AG20443 (cell line): Measurements from ENCODE around the gene PLEKHG3.

Experiments used
- DNase-seq: peaks from one replicate; pipeline ENCODE4 v3.0.0; 2012; ENCODE audit warnings: low spot score, mixed read lengths

PLEKHG3 gene

DNA sequence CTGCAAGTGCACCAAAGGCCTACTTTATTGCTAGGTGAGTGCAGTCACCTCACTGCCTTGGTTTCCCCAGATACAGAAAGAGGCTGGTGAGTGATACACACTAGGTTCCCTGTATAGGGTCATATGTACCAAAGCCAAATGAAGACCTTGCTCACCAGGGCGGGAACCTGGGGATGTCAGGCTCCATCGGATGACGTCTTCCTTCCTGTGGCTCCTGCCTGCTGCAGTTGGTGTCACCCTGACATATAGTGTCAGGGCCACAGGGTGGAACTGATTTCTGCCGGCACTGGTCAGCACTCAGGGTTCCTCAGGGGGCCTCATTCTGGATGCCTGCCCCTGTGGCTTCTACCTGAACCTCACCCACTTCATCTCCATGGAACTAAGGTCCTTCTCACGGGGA lies 43.1 kb downstream of the PLEKHG3 start:
- DNase-seq, result no peak

DNA sequence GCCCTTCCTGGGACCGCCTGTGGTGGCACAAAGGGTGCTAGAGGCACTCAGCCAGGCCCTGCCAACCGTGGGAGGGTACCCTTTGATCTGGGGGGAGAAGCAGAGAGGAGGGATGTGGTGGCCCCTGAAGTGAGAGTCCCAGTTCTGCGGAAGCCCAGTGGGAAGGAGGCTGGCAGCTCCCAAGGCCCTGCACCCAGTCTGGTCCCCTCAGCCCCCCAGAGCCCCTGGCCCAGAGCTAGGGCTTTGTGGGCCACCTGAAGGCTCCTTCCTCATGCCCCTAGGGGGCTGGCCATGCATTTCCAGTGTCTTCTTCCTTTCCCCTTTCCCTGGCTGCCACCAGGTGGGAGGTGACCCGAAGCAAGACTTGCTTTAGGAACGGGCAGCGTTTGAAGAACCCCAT lies 44.3 kb downstream of the PLEKHG3 start:
- no peak for DNase-seq

DNA sequence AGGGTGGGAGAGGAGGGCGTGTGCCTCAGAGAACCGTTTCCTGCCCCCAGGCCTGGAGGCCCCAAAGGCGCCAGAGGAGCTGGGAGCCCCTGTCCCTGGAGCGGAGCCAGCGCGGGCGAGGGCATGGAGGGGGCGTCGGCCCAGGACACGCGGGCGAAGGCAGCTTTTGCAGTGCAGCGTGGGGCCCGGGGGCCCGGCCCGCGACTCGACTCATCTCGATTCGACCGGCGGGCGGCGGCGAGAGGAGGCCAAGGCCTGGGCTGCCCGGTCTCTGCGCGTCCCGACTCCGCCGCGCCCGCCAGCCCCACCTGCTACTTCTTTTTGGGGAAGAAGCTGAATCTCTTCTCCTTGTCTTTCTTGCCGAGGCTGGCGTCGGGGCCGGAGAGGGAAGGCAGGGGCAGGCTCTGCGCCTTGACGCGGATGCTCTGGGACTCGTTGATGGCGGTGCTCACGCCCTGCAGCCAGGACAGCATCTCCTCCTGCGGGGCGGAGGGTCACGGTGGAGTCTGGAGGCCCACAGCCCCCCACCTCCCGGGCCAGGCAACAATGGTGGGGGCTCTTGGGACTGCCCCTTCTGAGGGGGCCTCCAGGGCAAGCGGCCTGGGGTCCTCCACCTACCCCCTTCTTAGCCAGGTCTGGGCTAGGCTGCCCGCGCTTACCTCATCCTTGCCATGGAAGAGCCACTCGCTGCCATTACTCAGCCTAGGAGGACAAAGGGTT lies 44.9 kb downstream of the PLEKHG3 start:
- no peak for DNase-seq

DNA sequence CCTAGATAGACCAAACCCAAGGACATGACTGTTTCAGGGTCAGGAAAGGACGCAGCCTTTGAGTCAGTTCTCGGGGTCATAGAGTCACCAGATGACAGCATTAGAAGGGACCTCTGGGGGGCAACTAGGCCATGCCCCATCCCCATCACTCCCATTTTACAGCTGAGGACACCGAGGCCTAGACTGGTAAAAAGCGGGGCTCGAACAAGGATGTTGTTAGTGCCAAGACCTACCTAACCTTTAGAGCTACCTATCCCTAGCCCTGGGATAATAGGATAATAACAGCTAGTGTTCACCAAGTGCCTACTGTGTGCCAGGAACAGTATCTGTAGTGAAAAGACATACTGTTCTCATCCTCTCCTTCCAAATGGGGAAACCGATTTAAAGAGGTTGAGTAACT lies 48.7 kb downstream of the PLEKHG3 start:
- no peak for DNase-seq

DNA sequence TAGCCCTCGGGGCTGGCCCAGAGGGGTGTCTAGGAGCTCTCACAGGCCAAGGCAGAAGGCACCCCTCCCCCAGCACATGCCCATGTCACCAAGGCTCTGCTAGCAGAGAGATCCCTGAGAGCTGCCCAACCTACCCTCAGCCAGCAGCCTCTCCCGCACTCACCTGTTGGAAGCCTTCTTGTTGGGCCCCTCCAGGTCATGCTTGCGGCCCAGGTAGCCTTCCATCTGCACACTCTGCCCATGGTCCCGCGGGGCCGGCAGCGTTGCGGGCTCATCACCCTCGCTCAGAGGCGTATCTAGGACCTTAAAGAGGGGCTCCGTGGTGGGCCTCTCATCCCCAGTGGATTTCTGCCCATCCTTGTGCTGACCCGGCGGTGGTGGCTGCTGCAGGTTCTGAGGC lies 49.1 kb downstream of the PLEKHG3 start:
- DNase-seq, result no peak

DNA sequence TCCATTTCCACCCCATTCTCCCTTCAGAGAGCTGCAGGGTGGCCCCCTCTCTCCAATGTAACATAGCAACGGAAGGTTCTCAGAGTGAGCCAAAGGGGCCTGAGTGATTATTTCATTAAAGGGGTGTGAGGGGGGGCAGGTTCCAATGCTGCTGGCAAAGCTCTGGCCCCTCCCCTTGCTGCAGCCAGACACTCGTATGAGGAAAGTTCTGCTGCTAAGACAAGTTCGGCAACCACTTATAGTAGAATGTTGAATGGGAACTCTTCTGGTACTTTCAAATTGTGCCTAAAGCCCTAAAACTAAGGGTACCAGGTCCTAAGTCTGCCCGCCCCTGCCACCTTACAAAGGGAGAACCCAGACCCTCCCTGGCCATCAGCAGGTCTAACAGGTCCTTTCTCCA lies 49.8 kb downstream of the PLEKHG3 start:
- no peak for DNase-seq

DNA sequence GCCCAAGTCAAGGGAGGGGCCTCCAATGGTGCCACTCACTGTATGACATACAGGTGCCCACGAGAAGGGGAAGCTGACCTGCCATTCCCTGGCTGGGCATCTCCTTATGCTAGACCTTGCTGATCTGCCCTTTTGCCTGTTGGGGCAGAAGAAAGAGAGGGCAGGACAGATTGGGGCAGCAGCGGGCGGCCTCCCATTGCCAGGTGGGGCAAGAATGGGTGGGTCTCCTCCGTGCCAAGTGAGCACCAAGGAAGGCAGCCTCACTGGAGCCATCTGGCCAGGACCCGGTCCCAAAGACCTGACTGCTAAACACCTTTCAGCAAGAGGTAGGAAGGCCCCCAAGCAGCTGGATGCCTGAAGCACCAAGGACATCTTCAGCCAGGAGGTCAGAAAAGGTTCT lies 50.5 kb downstream of the PLEKHG3 start:
- DNase-seq, result no peak

DNA sequence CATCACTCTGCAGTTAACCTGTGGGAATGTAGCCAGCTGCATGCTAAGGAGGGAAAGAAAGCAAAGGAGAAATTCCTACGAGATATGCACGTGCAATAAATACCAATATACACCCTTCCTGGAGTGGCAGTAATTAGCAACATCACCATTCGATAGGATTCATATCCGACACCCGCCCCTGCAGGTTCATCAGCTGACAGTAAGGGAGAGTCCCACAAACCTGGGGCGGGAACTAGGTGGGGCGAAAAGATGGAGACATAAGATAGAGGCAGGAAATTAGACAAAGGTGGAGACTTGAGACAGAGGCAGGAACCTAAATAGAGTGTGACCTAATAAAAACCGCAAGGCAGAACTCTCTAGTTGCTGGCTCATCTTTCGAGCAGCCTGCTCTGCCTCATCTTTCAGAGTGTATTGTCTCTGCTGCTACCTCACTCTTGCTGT lies 51.6 kb downstream of the PLEKHG3 start:
- DNase-seq, result peak; percentile 65

DNA sequence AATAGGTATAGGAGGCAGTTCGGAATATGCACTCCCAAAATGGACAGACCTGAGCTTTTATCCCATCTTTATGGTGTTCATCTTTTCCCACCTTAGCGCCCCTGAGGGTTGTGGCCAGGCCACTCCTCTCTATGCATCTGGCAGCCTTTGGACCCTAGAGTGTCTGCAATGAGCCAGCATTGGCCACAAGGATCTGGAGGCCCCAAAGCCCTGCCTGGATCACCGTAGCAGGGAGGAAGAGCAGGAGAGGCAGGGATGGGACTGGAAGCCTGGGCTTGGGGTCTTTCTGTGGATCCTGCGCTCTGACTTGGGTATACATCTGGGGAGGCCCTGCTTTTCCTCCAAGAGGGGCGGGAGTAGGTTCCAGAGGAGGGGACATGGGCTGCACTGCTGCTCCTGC lies 52.5 kb downstream of the PLEKHG3 start:
- DNase-seq, result no peak

DNA sequence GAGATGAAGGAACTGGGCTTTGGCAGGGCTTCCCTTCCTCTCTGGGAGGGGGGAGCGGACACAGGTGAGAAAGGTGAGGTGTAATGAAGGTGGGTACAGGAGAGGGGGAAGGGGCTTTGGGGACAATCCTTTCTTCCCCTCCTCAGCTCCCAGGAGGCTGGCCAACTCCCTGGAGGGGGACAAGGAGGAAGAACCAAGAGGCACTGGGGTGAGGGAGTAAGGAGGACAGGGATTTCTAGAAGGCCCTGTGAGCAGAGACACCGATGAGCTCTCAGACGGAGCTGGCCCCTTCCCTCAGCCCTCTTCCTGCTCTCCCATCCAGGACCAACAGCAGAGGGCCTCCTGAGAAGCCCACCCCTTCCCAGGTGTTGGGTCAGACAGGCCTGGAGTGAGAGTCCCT lies 53.4 kb downstream of the PLEKHG3 start:
- no peak for DNase-seq

DNA sequence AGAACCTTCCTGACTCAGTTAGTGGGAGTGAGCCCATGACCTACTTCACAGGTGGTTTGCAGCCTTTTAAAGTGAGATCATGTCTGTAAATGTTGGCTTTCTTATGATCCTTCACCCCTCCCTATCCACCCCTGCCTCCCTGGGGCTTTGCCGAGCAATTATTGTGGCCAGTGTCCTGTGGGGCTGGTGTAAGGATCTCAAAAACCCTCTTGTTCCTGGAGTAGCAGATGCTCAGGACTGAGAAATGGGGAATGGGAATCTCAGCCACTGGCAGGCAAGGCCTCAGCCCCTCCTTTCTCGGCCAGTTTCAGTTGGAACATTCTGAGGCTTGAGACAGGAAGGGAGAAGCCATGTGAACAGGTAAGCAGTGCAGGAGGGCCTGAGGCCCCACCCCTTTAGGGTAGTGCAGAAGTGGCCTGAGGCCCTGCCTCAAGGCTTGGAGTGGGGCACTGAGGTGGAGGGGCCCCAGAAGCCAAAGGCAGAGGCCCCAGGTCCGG lies 53.8 kb downstream of the PLEKHG3 start:
- DNase-seq, result no peak

DNA sequence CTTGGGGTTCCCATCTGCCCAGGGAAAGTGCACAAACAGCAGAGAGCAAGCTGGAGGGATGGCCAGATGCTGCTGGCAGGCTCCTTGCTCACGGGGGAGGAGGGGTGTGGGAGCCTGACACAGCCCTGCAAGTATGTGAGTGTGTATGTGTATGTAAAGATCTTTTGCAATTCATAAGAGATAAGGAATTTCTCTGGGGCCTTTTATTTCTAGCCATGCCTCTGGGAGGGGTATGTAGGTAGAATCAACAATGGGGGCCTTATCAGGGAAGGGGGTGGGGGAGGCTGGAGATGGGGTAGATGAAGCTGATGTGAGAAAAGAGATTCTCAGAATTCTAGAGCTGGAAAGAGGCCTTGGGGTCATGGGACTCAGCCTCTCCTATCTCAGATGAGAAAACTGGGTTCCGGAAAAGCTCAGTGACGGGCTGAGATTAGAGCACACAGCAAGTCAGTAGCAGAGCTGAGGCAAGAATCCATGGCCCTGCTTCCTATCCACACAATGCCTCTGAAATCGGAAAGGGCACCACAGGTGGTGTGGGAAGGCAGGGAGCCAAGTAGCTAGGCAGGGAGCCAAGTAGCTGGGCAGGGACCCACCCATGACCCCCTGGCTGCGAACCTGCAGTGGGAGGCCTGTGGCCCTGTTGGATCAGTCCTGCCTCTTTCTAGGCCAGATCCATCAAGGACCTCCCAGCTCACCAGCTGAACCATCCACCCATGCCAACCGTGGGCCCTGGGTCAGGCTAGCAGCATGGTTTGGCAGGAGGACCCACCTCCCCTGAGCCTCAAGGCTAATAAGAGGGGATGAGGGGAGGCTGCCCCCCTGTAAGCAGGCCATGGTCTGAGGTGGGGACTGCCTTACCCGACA lies 54.7 kb downstream of the PLEKHG3 start:
- peak; percentile 93 for DNase-seq

DNA sequence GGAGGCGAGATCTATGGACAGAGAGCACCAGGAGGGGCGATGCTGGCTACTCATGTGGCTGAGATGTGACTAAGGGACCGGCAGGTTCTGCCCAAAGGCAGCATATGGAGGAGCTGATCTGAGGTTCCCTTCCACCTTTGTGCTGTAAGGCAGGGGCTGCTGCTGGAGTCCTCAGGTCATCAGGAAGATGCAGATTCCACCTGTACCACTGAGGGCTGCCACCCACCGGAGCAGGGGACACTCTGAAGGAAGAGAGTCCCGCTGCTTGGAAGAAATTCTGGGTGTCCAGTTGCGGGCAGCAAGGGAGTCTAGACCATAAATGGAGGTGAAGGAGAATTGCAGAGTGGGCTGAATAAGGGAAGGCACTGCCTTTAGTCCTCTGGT lies 55.3 kb downstream of the PLEKHG3 start:
- DNase-seq, result no peak

DNA sequence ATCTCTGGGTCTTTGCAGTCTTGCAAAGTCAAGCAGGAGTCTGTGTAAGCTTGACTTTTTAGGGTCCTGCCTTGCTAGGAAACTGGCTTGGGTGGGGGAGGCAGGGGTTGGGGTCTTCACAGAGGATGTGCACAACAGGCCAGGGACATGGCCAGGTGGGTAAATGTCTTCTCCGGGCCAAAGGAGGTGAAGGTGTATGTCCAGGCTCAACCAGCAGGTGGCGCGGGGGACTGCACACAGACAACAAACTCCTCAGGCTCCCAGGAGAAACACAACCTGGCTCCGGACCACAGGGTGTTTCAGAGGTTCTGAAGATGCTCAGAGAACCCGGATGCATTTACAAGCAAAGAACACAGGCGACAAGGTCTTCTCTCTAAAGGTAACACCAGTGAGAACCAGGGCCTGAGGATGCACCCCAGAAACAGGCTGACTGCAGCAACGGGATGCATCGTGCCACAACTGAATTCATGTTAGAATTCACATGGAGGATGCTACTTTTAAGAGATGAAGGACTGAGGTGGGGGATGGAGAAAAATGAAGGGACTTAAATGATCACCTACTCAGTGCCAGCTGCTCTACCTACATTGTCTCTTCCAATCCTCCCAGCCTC lies 56.0 kb downstream of the PLEKHG3 start:
- DNase-seq, result peak; percentile 63

DNA sequence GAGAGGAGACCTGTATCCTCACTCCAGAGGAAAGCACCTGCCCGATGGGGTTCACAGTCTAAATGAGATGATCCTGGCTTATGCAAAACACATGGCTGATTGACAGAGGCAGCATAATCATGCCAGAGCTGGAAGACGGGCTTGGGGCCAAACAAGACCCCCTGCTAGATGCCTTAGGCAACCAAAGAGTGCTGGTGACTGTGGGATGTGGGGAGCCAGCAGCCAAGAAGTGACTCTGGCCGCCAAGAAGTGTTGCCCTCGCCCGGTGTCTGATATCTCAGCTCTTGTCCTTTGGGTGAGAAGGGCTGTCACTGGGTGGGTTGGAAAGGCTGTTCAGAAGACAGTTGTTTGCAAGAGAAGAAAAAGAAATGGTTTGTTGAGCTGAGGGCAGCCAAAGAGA lies 56.7 kb downstream of the PLEKHG3 start:
- DNase-seq, result no peak

DNA sequence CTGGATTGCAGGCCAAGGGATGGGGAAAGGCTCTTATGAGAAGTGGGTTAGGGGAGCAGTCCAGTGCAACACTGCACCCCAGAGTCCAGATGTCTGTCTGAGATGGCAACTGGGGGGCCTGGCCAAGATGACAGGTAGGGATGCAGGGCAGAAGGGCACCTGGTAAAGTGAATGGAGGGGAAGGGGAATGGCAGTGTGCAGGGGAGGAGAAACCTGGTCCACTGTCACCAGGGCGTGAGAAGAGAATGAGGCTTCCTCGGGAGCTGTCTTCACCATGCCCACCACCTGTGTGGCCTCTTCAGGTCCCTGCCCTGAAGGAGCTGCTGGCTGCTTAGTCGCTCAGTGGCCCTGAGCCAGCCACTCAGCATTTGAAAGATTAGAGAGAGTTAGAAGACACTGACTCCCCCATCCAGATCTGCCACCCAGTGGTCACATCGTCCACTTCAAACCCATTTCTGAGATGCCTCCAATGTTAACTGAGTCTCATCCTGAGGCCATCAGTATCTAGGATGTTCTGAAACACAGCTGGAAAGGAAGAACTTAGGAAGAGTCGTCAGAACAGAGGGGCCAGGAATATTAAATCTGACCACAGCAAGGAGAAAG lies 57.3 kb downstream of the PLEKHG3 start:
- no peak for DNase-seq

DNA sequence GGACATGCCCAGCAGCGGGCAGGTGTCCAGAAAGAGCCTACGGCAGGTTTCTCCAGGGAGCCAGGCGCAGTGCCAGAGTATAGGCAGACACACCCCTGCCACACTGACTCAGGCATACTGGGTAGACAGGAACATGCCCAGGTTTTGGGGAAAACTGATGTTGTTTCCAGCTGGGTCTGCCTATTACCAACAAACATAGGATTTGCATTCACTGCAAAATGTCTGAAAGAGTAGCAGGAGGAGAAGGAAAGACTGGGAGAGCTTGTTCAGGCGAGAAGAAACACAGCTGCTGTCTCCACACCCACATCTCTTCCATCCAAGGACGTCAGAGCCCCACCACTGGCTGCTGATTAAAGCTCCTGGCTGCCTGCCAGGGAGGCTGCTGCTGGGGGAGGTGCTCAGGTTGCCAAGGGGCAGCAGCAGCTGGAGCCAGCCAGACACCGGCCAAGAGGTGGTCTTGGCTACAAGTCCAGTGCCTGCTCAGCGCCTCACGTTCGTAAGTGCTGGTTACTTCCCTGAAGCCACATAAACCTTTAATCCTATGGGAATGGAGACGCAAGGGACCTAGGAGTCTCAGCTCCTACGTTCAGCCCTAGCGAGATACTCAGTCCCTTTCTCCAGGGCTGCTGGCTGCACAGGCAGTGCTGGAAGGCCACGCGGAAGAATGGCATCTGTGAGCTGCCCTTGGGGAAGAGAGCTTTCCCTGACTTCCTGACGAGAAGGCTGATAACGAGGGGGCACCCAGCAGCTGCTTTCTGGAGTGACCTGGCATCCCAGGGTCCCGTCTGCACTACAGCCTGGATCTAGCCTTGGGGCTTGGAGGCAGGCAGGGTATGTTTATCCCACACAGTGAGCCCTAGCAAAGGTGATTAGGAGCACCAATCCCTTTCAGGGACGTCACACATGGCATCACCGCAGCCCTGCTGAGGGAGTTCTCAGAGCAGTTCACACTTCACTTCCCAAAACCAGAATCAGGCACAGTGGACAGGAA lies 58.1 kb downstream of the PLEKHG3 start:
- peak; percentile 78 for DNase-seq

DNA sequence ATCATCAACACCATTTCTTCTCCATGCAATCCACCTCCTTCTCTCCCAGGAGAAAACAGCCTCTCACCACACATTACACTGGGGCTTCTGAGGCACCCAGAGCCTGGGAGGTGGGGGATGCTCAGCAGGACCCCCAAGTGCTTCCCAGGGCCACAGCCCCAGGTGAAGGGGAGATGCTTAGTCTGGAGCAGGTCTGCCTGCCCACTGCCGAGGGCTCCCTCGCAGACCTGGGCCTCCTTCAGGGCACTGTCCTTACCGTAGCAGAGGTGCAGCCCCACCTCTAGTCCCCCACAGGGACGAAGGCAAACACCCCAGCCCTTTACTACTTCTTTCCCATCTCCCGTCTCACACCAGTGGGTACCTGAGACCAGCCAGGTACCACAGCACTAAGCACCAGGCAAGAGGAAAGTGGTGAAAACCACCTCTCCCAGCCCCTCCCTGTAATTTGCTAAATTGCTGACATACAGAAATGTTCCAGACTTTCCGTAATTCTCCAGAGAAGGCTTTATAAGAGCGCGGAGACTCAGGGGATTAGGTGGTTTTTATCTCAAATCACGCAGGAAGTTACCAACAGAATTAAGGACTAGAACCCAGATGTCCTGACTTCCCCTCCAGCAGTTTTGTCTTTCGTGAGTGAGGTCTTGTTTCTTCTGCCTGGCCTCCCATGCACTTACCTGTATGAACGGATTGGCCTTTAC lies 59.0 kb downstream of the PLEKHG3 start:
- no peak for DNase-seq

DNA sequence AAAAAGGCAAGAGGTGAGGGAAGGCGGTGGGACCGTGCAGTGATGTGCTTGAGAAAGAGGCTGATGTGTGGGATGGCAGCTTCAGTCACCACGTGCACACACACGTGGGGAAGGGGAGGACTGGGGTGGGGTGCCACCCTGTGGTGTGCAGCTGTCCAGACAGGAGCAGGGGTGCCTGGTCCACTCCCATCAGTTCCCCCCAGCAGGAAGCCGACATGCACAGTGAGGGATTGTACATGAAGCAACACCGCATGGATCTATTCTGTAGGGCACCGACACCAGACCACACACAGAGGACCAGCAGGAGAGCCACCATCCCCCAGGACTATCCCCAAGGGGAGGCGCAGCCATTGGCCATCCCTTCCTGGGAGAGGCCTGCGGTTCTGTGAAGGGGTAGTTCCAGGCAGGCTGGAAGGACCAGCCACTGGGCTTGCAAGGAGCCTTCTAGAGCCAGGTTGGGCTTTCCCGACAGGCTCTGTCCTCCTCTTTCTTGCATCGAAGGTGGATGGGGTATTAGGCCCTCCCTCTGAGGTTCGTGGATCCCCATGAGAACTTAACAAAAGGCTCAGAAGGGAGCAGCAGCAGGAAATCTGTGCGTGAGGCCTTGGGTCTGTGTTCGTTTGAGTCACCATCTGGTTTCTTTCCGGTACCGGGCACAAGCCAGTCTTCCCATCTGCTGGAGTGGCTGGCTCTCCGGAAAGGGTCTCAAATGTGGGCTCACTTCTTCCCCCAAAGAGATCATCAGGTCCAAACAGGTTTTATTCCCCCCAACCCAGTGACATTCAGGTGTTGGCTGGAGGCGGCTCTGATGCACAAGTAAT lies 59.8 kb downstream of the PLEKHG3 start:
- DNase-seq, result peak; percentile 61
